ENCODE data around the gene CBX7. TPM values are rescaled to one million over a fixed set of nuclear protein-coding genes. Genes with fewer than 3 reads are reported as not detected.

CBX7 gene
- total RNA-seq, 1 donor from 2014 or later: 5.9 TPM

GRCh38 chr22:39146256-39147101 lies 6.0 kb downstream of the CBX7 start:
- Mint-ChIP-seq H3K4me3 (ENCODE audit: unreplicated experiment) (peak overlapping the region; percentile 77), H3K27me3 (ENCODE audit: unreplicated experiment) (peaks cover 2% of the 10 kb centered on the region), H3K9me3 (ENCODE audit: unreplicated experiment) (peaks cover 4% of the 10 kb centered on the region), H3K27ac (ENCODE audit: unreplicated experiment) (no peak overlapping the region), H3K4me1 (ENCODE audit: low read depth, unreplicated experiment) (no peaks in the 10 kb centered on the region), H3K36me3 (ENCODE audit: unreplicated experiment) (no peaks in the 10 kb centered on the region)
- no peak for DNase-seq
- no peak for TF ChIP-seq CTCF (IDR thresholded peaks at IDR 0.05; ENCODE audit: partially characterized antibody, unreplicated experiment)

- no peaks in the 10 kb centered on the region for H3K4me1 Mint-ChIP-seq (ENCODE audit: low read depth, unreplicated experiment)
- peaks cover 2% of the 10 kb centered on the region for H3K27me3 Mint-ChIP-seq (ENCODE audit: unreplicated experiment)
- H3K27ac Mint-ChIP-seq (ENCODE audit: unreplicated experiment): no peak overlapping the region
- peak overlapping the region; percentile 42 for H3K4me3 Mint-ChIP-seq (ENCODE audit: unreplicated experiment)
- peaks cover 4% of the 10 kb centered on the region for H3K9me3 Mint-ChIP-seq (ENCODE audit: unreplicated experiment)
- no peak for DNase-seq
- no peak for TF ChIP-seq CTCF (IDR thresholded peaks at IDR 0.05; ENCODE audit: partially characterized antibody, unreplicated experiment)
- no peaks in the 10 kb centered on the region for H3K36me3 Mint-ChIP-seq (ENCODE audit: unreplicated experiment)
Measured at GRCh38 chr22:39144101-39144767, 8.2 kb downstream of the CBX7 start.

- no peak for TF ChIP-seq CTCF (IDR thresholded peaks at IDR 0.05; ENCODE audit: partially characterized antibody, unreplicated experiment)
- no peak for DNase-seq
- Mint-ChIP-seq H3K27me3 (ENCODE audit: unreplicated experiment) (peaks cover 2% of the 10 kb centered on the region), H3K4me1 (ENCODE audit: low read depth, unreplicated experiment) (no peaks in the 10 kb centered on the region), H3K36me3 (ENCODE audit: unreplicated experiment) (no peaks in the 10 kb centered on the region), H3K27ac (ENCODE audit: unreplicated experiment) (no peak overlapping the region), H3K4me3 (ENCODE audit: unreplicated experiment) (no peak overlapping the region), H3K9me3 (ENCODE audit: unreplicated experiment) (peaks cover 4% of the 10 kb centered on the region)
Measured at GRCh38 chr22:39142088-39142680, 10.3 kb downstream of the CBX7 start.

- Mint-ChIP-seq H3K4me3 (ENCODE audit: unreplicated experiment) (no peak overlapping the region), H3K4me1 (ENCODE audit: low read depth, unreplicated experiment) (no peaks in the 10 kb centered on the region), H3K27ac (ENCODE audit: unreplicated experiment) (no peak overlapping the region)
Measured at GRCh38 chr22:39139933-39140332, 12.5 kb downstream of the CBX7 start.

More at GRCh38 chr22:39139933-39140332, 12.5 kb downstream of the CBX7 start:
- DNase-seq: no peak
- H3K36me3 Mint-ChIP-seq (ENCODE audit: unreplicated experiment): no peaks in the 10 kb centered on the region
- H3K27me3 Mint-ChIP-seq (ENCODE audit: unreplicated experiment): peaks cover 2% of the 10 kb centered on the region
- no peak for TF ChIP-seq CTCF (IDR thresholded peaks at IDR 0.05; ENCODE audit: partially characterized antibody, unreplicated experiment)
- peaks cover 2% of the 10 kb centered on the region for H3K9me3 Mint-ChIP-seq (ENCODE audit: unreplicated experiment)

Data from glutamatergic neuron (in vitro differentiated cells).